ENCODE results near the gene ATG2A. TPM values are rescaled to one million over a fixed set of nuclear protein-coding genes. Genes with fewer than 3 reads are reported as not detected.

Gene ATG2A
- total and polyA plus RNA-seq, 2 donors (not counting 3 experiments of a cell fraction or from before 2014, with no cell fraction given) = 13.4 to 24.3 TPM

DNA sequence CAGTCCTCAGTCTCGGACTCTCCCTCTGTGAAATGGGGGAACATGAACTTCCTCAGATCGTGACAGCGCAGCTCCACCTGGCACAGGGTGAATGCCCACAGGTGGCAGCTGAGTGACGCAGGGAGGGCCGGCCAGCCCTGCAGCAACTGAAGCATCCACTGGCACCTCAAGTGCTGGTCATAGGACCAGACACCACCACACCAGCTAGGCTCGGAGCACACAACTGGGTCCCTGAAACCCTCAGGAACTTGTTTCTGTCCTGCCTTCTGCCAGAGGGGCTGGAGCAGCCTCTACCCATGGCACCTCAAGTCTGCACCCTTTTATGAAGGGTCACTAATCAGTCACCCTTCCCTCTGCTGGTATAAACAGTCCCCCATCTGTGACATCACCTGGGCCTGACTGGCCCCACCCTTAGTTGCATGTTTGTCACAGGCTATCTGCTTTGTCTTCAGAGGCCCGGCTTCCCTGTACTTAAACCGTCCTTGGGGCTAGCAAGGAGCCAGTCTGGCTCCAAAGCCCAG, 65.1 kb downstream of the ATG2A start:
- no peak overlapping the region for H3K4me3 ChIP-seq (replicated peaks in 1 of 3; ENCODE audit: insufficient read depth in 1 of 3, low read depth in 1 of 3, low read length in 3 of 3)
- CTCF ChIA-PET = interaction anchor here (1.9 to 6.2 kb wide), 2 partner anchors 25 to 36 kb away, joined by 11 to 51 read pairs; partner anchors contain the start of gene EHD1
- H3K27ac ChIP-seq (ENCODE audit: insufficient read depth, low read depth, low read length) = no peak overlapping the region
- POLR2A ChIA-PET = no interaction called here
- DNase-seq (ENCODE audit: low read depth, low spot score) = no peak
- no peak for FAIRE-seq
- H3K4me1 ChIP-seq (ENCODE audit: control insufficient read depth, extremely low read depth, insufficient read depth, low read length) = peaks cover 29% of the 10 kb centered on the region
- no peaks in the 10 kb centered on the region for H3K9me3 ChIP-seq (replicated peaks; ENCODE audit: control insufficient read depth, insufficient read depth, low read length)
- dilution Hi-C loops (cut with MboI; ENCODE audit: extremely low pct_ligation_motif_present, low sequenced_read_pairs) (no loop called here), intact Hi-C loops (cut with micrococcal nuclease) (no loop called here)
- no peaks in the 10 kb centered on the region for H3K9me1 ChIP-seq (replicated peaks; ENCODE audit: control insufficient read depth, extremely low read depth, insufficient read depth, low read length)
- H4K20me1 ChIP-seq (replicated peaks; ENCODE audit: control insufficient read depth, extremely low read depth, insufficient read depth, low read length) = no peaks in the 10 kb centered on the region
- H3K9ac ChIP-seq (replicated peaks; ENCODE audit: extremely low read depth, insufficient read depth, low read length) = no peak overlapping the region
- H3K27me3 ChIP-seq (ENCODE audit: control insufficient read depth in 2 of 2, insufficient read depth in 2 of 2, low read length in 2 of 2) = no peaks in the 10 kb centered on the region
- H3K79me2 ChIP-seq (ENCODE audit: control insufficient read depth, insufficient read depth, low read length) = peaks cover 14% of the 10 kb centered on the region
- no peak for TF ChIP-seq MYC (IDR thresholded peaks at IDR 0.05; ENCODE audit: low read depth, low read length)
- no peak for TF ChIP-seq JUN (IDR thresholded peaks at IDR 0.05; ENCODE audit: borderline replicate concordance, insufficient read depth, insufficient read length, low read depth)
- TF ChIP-seq EZH2 (IDR thresholded peaks at IDR 0.05; ENCODE audit: borderline replicate concordance, low read depth, low read length, severe bottlenecking) = no peak
- TF ChIP-seq GATA2 (IDR thresholded peaks at IDR 0.05; ENCODE audit: insufficient read depth, insufficient read length, low read depth, low read length) = no peak
- no peak for TF ChIP-seq POLR2A (IDR thresholded peaks at IDR 0.05; ENCODE audit: low read depth, low read length)
- TF ChIP-seq MAX (IDR thresholded peaks at IDR 0.05; ENCODE audit: insufficient read depth, insufficient read length) = no peak
- TF ChIP-seq FOS (IDR thresholded peaks at IDR 0.05; ENCODE audit: borderline replicate concordance, insufficient read depth, low read length) = no peak
- TF ChIP-seq CTCF (IDR thresholded peaks at IDR 0.05; ENCODE audit: extremely low read depth in 1 of 2, insufficient read depth in 1 of 2, low read depth in 1 of 2, low read length in 2 of 2) = no peak
- TF ChIP-seq POLR2AphosphoS5 (IDR thresholded peaks at IDR 0.05; ENCODE audit: insufficient read depth, low read depth, low read length) = no peak
- H2AFZ ChIP-seq (ENCODE audit: low read depth, low read length) = no peak overlapping the region
- no peak overlapping the region for H3K4me2 ChIP-seq (ENCODE audit: insufficient read depth, low read length)
- no TSS peak for BruUV-seq (replicated peaks)
- peaks cover 0 to 5% of the 10 kb centered on the region in 2 experiments for H3K36me3 ChIP-seq (ENCODE audit: control insufficient read depth in 2 of 2, extremely low read depth in 1 of 2, insufficient read depth in 2 of 2, low read length in 2 of 2)
